ENCODE results near the gene TCEANC2. TPM values are rescaled to one million over a fixed set of nuclear protein-coding genes. Genes with fewer than 3 reads are reported as not detected.

Gene TCEANC2
- total and polyA plus RNA-seq, 4 donors: 6.0 to 9.3 (median 7.4) TPM

- WGBS (ENCODE audit: insufficient coverage): 100% methylated on average over 1 of the region's 3 CpGs
- H3K4me1 ChIP-seq (ENCODE audit: control insufficient read depth, insufficient read depth, low read length): peaks cover 10% of the 10 kb centered on the region
- peaks cover 6% of the 10 kb centered on the region for H3K9me3 ChIP-seq (ENCODE audit: control insufficient read depth, insufficient read depth, low read length)
- no peaks in the 10 kb centered on the region for H3K36me3 ChIP-seq (ENCODE audit: control insufficient read depth, insufficient read depth, low read length)
- H3K27me3 ChIP-seq (ENCODE audit: control insufficient read depth, insufficient read depth, low read length): peaks cover 8% of the 10 kb centered on the region
- DNase-seq (ENCODE audit: low read depth in 4 of 6, low spot score in 6 of 6): no peak
- no peak overlapping the region for H3K27ac ChIP-seq (ENCODE audit: low read depth, low read length)
- H3K4me3 ChIP-seq (ENCODE audit: low read depth, low read length): no peak overlapping the region
These were observed 72.9 kb downstream of the TCEANC2 start for GRCh38 chr1:54126271-54126815.

- DNase-seq (ENCODE audit: low read depth in 4 of 6, low spot score in 6 of 6): no peak
- Histone ChIP-seq H3K9me3 (ENCODE audit: control insufficient read depth, insufficient read depth, low read length) (peaks cover 6% of the 10 kb centered on the region), H3K27ac (ENCODE audit: low read depth, low read length) (no peak overlapping the region), H3K36me3 (ENCODE audit: control insufficient read depth, insufficient read depth, low read length) (no peaks in the 10 kb centered on the region), H3K4me3 (ENCODE audit: low read depth, low read length) (no peak overlapping the region), H3K27me3 (ENCODE audit: control insufficient read depth, insufficient read depth, low read length) (no peaks in the 10 kb centered on the region), H3K4me1 (ENCODE audit: control insufficient read depth, insufficient read depth, low read length) (no peaks in the 10 kb centered on the region)
- 91% methylated on average over 7 of the region's 7 CpGs for WGBS (ENCODE audit: insufficient coverage)
These were observed 74.3 kb downstream of the TCEANC2 start for GRCh38 chr1:54127594-54128300.

GRCh38 chr1:54129858-54130257 lies 76.5 kb downstream of the TCEANC2 start:
- WGBS (ENCODE audit: insufficient coverage): 78% methylated on average over 1 of the region's 2 CpGs
- no peak for DNase-seq (ENCODE audit: low read depth in 4 of 6, low spot score in 6 of 6)
- no peaks in the 10 kb centered on the region for H3K4me1 ChIP-seq (ENCODE audit: control insufficient read depth, insufficient read depth, low read length)
- H3K4me3 ChIP-seq (ENCODE audit: low read depth, low read length): no peak overlapping the region
- H3K27ac ChIP-seq (ENCODE audit: low read depth, low read length): no peak overlapping the region
- no peaks in the 10 kb centered on the region for H3K36me3 ChIP-seq (ENCODE audit: control insufficient read depth, insufficient read depth, low read length)
- H3K27me3 ChIP-seq (ENCODE audit: control insufficient read depth, insufficient read depth, low read length): no peaks in the 10 kb centered on the region
- peaks cover 6% of the 10 kb centered on the region for H3K9me3 ChIP-seq (ENCODE audit: control insufficient read depth, insufficient read depth, low read length)

GRCh38 chr1:54131419-54131818 lies 78.0 kb downstream of the TCEANC2 start:
- H3K4me1 ChIP-seq (ENCODE audit: control insufficient read depth, insufficient read depth, low read length): peaks cover 10% of the 10 kb centered on the region
- H3K9me3 ChIP-seq (ENCODE audit: control insufficient read depth, insufficient read depth, low read length): peaks cover 6% of the 10 kb centered on the region
- H3K27me3 ChIP-seq (ENCODE audit: control insufficient read depth, insufficient read depth, low read length): no peaks in the 10 kb centered on the region
- H3K4me3 ChIP-seq (ENCODE audit: low read depth, low read length): no peak overlapping the region
- no peak for DNase-seq (ENCODE audit: low read depth in 4 of 6, low spot score in 6 of 6)
- WGBS (ENCODE audit: insufficient coverage): 23% methylated on average over 1 of the region's 2 CpGs
- H3K27ac ChIP-seq (ENCODE audit: low read depth, low read length): no peak overlapping the region
- H3K36me3 ChIP-seq (ENCODE audit: control insufficient read depth, insufficient read depth, low read length): no peaks in the 10 kb centered on the region

GRCh38 chr1:54132495-54132894 lies 79.1 kb downstream of the TCEANC2 start:
- no peak overlapping the region for H3K4me3 ChIP-seq (ENCODE audit: low read depth, low read length)
- H3K9me3 ChIP-seq (ENCODE audit: control insufficient read depth, insufficient read depth, low read length): peaks cover under 1% of the 10 kb centered on the region
- no CpG with 5 or more reads among the region's 2 CpGs for WGBS (ENCODE audit: insufficient coverage)
- no peaks in the 10 kb centered on the region for H3K36me3 ChIP-seq (ENCODE audit: control insufficient read depth, insufficient read depth, low read length)
- peaks cover 15% of the 10 kb centered on the region for H3K4me1 ChIP-seq (ENCODE audit: control insufficient read depth, insufficient read depth, low read length)
- no peak overlapping the region for H3K27ac ChIP-seq (ENCODE audit: low read depth, low read length)
- no peak for DNase-seq (ENCODE audit: low read depth in 4 of 6, low spot score in 6 of 6)
- no peaks in the 10 kb centered on the region for H3K27me3 ChIP-seq (ENCODE audit: control insufficient read depth, insufficient read depth, low read length)

GRCh38 chr1:54134295-54134694 lies 80.9 kb downstream of the TCEANC2 start:
- H3K4me1 ChIP-seq (ENCODE audit: control insufficient read depth, insufficient read depth, low read length): peaks cover 19% of the 10 kb centered on the region
- no peak overlapping the region for H3K27ac ChIP-seq (ENCODE audit: low read depth, low read length)
- no peaks in the 10 kb centered on the region for H3K36me3 ChIP-seq (ENCODE audit: control insufficient read depth, insufficient read depth, low read length)
- H3K27me3 ChIP-seq (ENCODE audit: control insufficient read depth, insufficient read depth, low read length): no peaks in the 10 kb centered on the region
- H3K4me3 ChIP-seq (ENCODE audit: low read depth, low read length): no peak overlapping the region
- WGBS (ENCODE audit: insufficient coverage): 88% methylated on average over 5 of the region's 6 CpGs
- DNase-seq (ENCODE audit: low read depth in 4 of 6, low spot score in 6 of 6): no peak
- no peaks in the 10 kb centered on the region for H3K9me3 ChIP-seq (ENCODE audit: control insufficient read depth, insufficient read depth, low read length)

- Histone ChIP-seq H3K4me3 (ENCODE audit: low read depth, low read length) (no peak overlapping the region), H3K4me1 (ENCODE audit: control insufficient read depth, insufficient read depth, low read length) (peaks cover 19% of the 10 kb centered on the region), H3K36me3 (ENCODE audit: control insufficient read depth, insufficient read depth, low read length) (no peaks in the 10 kb centered on the region), H3K9me3 (ENCODE audit: control insufficient read depth, insufficient read depth, low read length) (no peaks in the 10 kb centered on the region), H3K27ac (ENCODE audit: low read depth, low read length) (no peak overlapping the region), H3K27me3 (ENCODE audit: control insufficient read depth, insufficient read depth, low read length) (no peaks in the 10 kb centered on the region)
- no peak for DNase-seq (ENCODE audit: low read depth in 4 of 6, low spot score in 6 of 6)
- WGBS (ENCODE audit: insufficient coverage): 70% methylated on average over 2 of the region's 5 CpGs
These were observed 82.2 kb downstream of the TCEANC2 start for GRCh38 chr1:54135436-54136120.

- Histone ChIP-seq H3K36me3 (ENCODE audit: control insufficient read depth, insufficient read depth, low read length) (no peaks in the 10 kb centered on the region), H3K27me3 (ENCODE audit: control insufficient read depth, insufficient read depth, low read length) (no peaks in the 10 kb centered on the region), H3K4me1 (ENCODE audit: control insufficient read depth, insufficient read depth, low read length) (peaks cover 19% of the 10 kb centered on the region), H3K4me3 (ENCODE audit: low read depth, low read length) (no peak overlapping the region), H3K9me3 (ENCODE audit: control insufficient read depth, insufficient read depth, low read length) (no peaks in the 10 kb centered on the region), H3K27ac (ENCODE audit: low read depth, low read length) (no peak overlapping the region)
- DNase-seq (ENCODE audit: low read depth in 4 of 6, low spot score in 6 of 6): no peak
- 81% methylated on average over 12 of the region's 17 CpGs for WGBS (ENCODE audit: insufficient coverage)
These were observed 83.0 kb downstream of the TCEANC2 start for GRCh38 chr1:54136269-54136896.

GRCh38 chr1:54136963-54137533 lies 83.6 kb downstream of the TCEANC2 start:
- WGBS (ENCODE audit: insufficient coverage): 20% methylated on average over 1 of the region's 7 CpGs
- DNase-seq (ENCODE audit: low read depth in 4 of 6, low spot score in 6 of 6): no peak
- Histone ChIP-seq H3K27ac (ENCODE audit: low read depth, low read length) (no peak overlapping the region), H3K4me3 (ENCODE audit: low read depth, low read length) (no peak overlapping the region), H3K36me3 (ENCODE audit: control insufficient read depth, insufficient read depth, low read length) (no peaks in the 10 kb centered on the region), H3K4me1 (ENCODE audit: control insufficient read depth, insufficient read depth, low read length) (peaks cover 19% of the 10 kb centered on the region), H3K27me3 (ENCODE audit: control insufficient read depth, insufficient read depth, low read length) (no peaks in the 10 kb centered on the region), H3K9me3 (ENCODE audit: control insufficient read depth, insufficient read depth, low read length) (no peaks in the 10 kb centered on the region)
